GM18507 (cell line): ENCODE data around the gene TBX10.
"Not testable (repeated sequence)": the region's sequence is repeated elsewhere in the genome, so short reads cannot be mapped to it uniquely, and the experiment has no call there.

Experiments
- DNase-seq: peaks from one replicate; pipeline ENCODE4 v3.0.0; 2011; ENCODE audit warnings: low read depth; ENCODE audit not compliant: insufficient read length; ENCODE audit errors: extremely low spot score
- FAIRE-seq: peaks from 2 replicates; lab custom pipeline; 2011; peaks lifted over from hg19 to GRCh38; lab: Jason Lieb, UNC

TBX10 gene

DNA sequence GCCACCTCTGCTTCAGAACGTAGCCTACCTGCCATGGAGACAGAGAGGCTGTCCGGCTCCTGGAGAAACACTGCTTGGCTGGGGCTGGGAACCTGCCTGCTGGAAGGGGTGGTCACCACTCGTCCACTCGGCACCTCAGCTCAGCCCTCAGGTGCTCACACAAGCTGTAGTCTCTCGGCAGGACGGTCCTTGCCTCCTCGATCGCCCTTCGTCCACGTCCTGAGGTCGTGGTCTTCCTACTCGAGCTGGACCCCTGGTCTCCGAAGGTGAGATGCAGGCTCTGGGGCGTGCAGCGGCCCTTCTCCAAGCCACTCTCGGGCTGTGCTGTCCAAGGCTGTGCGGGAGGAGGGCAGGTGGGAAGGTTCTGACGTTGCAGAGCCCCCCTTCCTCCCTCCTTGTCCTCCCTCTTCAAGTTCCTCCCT lies at the start of gene TBX10:
Gene TBX10, minus strand, starts transcription at position 326 of the 422 bp plus-strand sequence. Its CDS starts 291 bp downstream, at position 35.
- DNase-seq (no peak), FAIRE-seq (no peak)

DNA sequence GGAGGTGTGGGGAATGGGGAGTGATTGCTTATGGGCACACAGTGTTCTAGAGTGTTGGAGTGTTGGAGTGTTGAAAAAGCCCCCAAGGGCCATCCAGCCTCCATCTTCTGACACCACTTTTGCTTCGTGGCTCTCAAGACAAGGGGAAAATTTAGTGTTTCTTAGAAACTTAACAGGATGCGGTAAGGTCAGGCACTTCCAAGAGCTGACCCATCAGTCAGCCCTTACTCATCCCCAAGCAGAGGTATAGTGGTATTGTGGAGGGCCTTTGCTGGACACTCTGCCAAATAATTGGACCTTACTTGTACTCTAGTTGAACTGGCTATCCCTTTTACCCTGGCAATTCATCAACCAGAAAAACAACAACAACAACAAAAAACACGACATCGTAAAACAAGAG lies 49.6 kb upstream of the TBX10 start:
- FAIRE-seq, result no peak
- no peak for DNase-seq

DNA sequence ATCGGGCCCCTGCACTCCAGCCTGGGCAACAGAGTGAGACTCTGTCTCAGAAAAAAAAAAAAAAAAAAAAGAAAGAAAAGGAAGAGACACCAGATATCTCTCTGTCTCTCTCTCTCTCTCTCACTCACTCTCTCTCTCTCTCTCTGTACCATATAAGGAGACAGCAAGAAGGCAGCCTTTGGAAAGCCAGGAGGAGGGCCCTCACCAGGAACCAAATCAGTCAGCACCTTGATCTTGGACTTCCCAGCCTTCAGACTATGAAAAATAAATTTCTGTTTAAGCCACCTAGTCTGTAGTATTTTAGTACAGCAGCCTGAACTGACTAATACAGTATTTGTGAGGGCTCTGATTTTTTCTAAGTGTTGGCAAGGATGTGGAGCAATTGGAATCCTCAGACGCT lies 48.4 kb upstream of the TBX10 start:
- FAIRE-seq (peak; percentile 64), DNase-seq (no peak)

GRCh38 chr11:67685641-67686332 lies 46.2 kb upstream of the TBX10 start:
- not testable (repeated sequence) for DNase-seq, FAIRE-seq

DNA sequence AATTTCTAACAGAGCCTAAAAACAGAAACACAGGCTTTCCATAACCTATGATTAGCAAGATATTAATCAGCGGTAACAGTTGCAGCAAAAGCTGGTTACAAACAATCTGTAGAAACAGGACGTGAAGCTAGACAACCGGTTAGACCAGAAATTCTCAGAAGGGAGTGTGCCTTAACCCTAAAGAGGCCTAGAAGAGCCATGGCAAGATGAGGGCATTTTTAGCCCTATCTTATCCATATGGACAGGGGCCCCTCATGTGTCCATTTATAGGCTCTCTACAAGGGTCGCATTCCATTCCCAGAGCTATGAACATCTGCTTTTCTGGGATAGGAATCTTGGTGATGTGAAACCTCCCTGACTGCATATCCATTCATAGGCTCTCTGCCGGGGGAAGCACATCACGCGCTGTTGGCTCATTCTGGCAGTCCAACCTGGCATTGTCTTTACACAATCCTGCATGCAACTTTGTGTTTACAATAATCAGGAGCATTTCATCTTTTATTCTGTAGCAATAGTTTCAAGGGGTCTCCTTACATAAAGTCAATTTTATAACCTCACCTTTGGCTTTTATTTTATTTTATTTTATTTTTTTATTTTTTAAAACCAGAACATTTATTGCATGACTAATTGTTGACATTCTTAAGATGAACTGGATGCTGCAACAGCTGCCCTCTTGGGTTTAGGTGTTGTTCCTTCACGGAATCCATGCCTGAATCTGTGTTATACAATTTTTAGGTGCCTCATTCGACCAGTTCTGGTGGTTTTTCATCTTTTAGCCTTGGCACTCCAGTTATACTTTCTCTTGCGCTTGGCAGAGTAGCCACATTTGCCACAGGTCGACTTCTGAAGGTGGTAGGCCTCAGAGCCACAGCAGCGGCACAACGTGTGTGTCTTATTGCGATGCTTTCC lies 42.8 kb upstream of the TBX10 start:
- not testable (repeated sequence) for DNase-seq

DNA sequence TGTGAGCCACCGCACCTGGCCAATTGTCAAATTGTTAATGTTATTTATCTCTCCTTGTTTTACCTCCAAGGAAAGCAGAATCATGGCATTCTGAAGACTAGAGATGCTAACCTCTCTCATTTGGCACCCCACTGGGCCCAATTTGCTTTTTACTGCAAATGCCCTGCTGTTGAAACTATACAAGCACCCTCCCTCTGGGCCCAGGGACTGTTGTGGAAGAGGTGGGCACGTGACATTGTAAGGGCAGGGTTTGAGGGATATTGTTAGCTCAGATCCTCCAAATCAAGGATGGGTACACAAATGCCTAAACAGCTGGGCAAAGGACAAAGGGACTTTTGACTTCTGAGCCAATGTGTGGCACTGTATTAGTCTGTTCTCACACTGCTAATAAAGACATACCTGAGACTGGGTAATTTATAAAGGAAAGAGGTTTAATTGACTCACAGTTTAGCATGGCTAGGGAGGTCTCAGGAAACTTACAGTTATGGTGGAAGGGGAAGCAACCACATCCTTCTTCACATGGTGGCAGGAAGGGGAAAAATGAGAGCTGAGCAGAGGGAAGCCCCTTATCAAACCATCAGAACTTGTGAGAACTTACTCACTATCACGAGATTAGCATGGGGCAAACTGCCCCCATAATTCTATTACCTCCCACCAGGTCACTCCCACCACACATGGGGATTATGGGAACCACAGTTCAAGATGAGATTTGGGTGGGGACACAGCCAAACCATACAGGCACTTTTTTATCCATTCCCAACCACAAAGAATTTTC lies 41.3 kb upstream of the TBX10 start:
- DNase-seq (no peak), FAIRE-seq (no peak)

More for the DNA sequence above, 42.8 kb upstream of the TBX10 start:
- FAIRE-seq, result not testable (repeated sequence)

DNA sequence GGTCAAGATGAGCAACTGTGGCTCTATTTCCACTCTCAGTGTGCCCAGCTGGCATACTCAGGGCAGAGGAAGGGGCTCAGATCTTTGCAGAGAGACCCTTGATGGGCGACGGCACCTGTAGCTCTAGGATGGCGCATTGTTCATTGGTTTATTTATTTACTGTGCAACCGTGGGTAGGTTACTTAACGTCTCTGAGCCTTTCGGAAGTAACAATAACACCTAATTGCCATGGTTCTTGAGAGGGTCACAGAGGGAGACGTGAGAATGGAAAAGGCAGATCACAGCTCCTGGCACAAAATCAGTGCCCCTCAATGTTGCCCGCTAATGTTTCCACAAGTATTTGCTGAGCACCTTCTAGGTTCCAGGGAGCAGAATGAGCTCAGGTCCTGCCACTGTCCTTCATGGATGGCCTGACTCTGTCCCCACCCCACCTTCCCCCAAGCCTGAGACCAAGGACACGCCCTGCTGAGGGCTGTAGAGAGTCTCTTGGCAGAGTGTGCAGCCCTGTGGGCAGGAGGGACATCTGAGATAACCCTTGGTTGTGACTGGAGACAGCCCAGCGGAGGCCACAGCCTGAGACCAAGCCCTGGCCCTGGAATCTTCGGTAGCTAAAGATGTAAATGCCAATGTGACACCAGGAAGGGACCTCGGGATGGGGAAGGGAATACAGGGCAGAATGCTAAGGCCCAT lies 35.6 kb upstream of the TBX10 start:
- FAIRE-seq, result no peak
- DNase-seq, result no peak

GRCh38 chr11:67674442-67674871 lies 34.9 kb upstream of the TBX10 start, which contains the start of gene ALDH3B2:
ALDH3B2 (minus strand) TSS chr11:67674623; CDS start chr11:67666935, 7,688 bp downstream.
- DNase-seq (no peak), FAIRE-seq (no peak)

DNA sequence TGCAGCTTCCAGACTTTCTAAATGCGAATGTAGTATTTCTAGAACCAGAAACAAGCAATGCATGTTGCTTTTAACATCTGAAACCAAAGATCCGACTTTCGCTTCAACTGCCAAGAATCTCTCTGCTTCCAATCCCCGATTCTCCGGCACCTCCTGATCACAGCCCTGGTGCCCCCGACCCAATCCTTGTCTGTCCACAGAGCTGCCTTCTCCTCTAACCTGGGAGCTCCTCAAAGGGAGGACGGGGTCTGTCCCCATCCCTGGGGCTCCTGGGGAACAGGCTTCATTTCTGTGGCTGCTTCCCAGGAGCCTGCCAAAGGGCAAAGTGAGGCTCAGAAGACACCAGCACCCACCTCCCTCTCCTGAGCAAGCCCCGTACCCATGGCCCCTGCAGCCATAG lies 34.3 kb upstream of the TBX10 start:
- DNase-seq (no peak), FAIRE-seq (no peak)

GRCh38 chr11:67673358-67673757 lies 33.8 kb upstream of the TBX10 start:
- no peak for FAIRE-seq
- no peak for DNase-seq

DNA sequence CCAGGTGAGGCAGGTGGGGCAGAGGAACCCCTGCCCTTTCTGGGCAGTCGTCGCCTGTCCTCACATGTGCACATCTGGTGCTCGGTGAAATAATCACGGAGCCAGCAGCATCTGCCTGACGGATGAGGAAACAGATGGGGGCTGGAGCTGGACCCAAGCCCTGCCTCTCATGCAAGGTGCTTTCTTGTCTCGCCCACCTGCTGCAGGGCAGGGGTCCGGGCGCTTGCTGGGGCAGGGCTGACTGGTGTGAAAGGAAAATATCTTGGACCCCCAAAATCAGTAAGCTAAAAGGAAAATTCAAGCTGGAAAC lies 31.6 kb upstream of the TBX10 start:
- DNase-seq (no peak), FAIRE-seq (no peak)

- DNase-seq (no peak), FAIRE-seq (no peak)
Measured at GRCh38 chr11:67670316-67671210, 31.0 kb upstream of the TBX10 start.

- FAIRE-seq (no peak), DNase-seq (no peak)
Measured at GRCh38 chr11:67668192-67668551, 28.6 kb upstream of the TBX10 start.

DNA sequence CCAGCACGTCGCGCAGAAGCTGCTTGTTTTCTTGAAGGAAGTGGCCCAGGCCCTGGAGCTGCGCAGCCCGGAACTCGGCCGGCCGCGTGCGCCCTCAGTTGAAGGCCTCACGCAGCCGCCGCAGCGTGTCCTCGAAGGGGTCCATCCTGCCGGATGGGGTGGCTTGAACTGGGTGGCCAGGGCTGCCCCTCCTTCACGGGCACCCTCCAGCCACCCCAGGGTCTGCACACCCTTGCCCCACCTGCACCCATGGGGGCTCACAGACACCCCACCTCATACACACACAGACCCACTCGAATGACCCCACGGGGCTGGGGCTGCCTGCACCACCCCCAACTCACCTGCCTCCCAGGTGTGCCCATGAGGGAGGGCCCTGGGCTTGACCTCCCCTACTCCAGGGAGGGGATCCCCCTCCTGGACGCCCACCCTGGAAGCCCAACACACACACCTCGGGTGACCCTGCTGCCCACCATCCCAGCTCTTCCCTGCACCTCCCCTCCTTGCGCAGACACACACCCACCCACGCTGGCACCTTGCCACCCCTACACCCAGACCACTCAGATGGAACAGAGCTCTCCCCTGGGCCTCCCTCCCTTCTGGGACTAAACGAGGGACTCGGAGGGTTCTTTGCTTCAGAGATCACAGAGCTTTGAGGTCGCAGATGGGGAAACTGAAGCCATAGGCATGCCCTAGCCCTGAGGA lies 28.1 kb upstream of the TBX10 start:
- FAIRE-seq (peak; percentile 51), DNase-seq (no peak)

DNA sequence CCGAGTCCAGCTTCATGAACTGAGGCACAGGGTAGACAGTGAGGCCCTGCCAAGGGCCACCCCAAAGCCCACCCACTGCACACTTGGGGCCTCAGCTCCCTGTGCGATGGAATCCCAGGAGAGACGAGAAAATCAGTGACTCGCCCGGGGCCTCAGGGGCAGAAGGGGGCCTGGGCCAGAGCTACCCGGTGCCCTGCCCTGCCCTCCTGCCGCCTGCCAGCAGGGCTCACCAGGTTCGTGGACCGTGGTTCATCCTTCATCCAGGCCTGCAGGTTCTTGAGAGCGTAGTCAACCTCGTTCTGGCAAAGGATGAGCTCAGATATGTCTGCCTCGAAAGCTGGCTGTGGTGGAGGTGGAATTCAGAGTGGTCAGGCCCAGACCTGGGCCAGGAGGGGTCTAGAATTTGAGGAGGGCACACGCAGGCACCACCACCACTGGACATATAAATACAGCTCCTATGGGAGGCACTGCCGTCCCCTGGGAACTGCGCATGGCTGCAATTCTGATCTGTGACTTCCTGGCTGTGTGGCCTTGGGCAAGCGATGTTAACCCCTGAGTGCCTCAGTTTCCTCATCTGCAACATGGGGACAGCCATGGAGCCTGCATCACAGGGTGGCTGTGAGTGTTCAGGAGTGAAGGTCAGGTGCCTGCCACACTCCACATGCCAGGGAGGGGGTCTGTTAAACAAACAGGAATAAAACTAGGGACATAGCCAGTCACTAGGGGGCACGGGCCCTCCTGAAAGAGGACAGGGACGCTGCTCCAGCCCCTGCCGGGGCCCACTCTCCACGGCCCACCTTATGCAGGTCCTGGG lies 27.3 kb upstream of the TBX10 start:
- DNase-seq, result no peak

GRCh38 chr11:67666303-67666645 lies 26.7 kb upstream of the TBX10 start:
- DNase-seq (no peak), FAIRE-seq (no peak)

More for the DNA sequence above, 27.3 kb upstream of the TBX10 start:
- no peak for FAIRE-seq
